Measurements from ENCODE around the gene SYT13.
"Not testable (repeated sequence)": the region's sequence is repeated elsewhere in the genome, so short reads cannot be mapped to it uniquely, and the experiment has no call there.

SYT13 gene

DNA sequence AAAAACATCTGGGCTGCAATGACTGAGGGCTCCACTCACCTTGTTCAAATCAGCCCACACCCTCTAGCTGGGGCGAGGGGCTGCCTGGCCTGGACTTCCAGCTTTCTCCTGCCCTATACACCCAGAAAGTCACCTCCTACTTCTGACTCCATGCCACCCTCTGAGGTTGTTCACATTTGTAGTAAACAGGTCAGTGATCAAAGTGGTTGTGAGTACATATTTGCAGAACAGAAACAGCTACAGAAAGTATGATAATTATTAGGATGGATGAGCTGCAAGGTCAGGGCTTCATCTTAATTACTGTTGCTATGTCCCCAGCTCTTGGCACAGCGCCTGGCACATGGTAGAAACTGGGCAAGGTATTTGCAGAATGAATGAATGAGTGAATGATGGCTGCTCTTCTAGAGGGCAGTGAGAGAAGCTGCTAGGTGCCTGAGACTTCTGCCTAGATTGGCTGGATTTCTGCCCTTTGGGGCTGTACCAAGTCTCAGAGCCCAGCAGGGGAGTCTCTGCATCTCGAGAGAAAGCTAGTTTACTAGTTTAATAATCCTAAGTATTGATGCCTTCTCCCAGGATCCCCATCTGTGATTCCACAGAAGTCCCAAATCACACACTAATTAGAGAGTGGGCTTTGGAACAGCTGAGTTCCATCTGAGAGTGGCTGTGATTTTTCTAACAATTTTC lies 36.0 kb downstream of the SYT13 start:
- in situ Hi-C loops (cut with MboI; ENCODE audit: low sequenced_read_pairs), result no loop called here

DNA sequence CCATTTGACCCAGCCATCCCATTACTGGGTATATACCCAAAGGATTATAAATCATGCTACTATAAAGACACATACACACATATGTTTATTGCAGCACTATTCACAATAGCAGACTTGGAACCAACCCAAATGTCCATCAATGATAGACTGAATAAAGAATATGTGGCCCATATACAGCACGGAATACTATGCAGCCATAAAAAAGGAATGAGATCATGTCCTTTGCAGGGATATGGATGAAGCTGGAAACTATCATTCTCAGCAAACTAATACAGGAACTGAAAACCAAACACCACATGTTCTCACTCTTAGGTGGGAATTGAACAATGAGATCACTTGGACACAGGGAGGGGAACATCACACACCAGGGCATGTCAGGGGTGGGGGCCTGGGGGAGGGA lies 36.8 kb downstream of the SYT13 start:
- in situ Hi-C loops (cut with MboI; ENCODE audit: low sequenced_read_pairs), result not testable (repeated sequence)

DNA sequence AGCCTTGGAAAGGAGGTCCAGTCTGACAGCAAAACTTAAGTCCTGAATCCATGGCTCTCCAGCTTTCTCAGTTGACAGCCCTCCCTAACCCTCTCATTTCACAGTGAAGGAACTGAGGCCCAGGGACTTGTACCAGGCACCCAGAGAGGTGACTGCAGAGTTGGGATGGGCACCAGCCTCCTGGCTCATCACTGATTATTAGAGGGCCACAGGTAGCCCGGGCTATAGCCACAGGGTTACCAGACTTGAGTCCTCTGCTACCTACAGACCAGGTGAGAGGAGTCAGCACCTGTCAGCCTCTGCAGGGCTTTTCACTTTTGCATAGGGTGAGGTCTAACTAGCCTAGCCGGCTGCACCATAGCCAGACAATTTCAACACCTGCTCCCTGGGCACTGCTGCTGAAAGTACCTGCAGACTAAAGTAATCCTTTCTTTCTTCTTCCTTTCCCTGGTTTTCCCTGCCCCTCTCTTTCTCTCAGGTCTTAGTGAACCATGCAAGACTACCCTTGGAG lies 37.6 kb downstream of the SYT13 start:
- in situ Hi-C loops (cut with MboI; ENCODE audit: low sequenced_read_pairs), result no loop called here

DNA sequence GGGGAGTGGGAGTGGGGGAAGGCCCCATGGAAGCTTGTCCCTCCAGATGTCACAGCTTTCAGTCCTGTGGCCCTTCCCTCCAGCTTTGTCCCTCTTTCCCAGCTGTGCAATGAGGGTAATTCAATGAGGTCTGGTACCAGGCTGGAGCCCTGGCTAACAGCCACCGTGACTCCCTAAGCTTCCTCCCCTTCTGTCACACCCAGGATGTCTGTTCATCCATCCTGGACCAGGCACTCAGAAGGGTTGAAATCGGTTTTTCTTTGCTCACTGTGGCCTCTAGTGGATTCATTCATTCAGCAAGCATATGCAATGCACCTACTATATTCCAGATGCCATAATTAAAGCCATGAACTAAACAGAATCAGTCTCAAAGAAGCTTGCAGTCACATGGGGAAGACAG lies 38.7 kb downstream of the SYT13 start:
- in situ Hi-C loops (cut with MboI; ENCODE audit: low sequenced_read_pairs), result no loop called here

- in situ Hi-C loops (cut with MboI; ENCODE audit: low sequenced_read_pairs), result no loop called here
These were observed 39.9 kb downstream of the SYT13 start for GRCh38 chr11:45246241-45246640.

DNA sequence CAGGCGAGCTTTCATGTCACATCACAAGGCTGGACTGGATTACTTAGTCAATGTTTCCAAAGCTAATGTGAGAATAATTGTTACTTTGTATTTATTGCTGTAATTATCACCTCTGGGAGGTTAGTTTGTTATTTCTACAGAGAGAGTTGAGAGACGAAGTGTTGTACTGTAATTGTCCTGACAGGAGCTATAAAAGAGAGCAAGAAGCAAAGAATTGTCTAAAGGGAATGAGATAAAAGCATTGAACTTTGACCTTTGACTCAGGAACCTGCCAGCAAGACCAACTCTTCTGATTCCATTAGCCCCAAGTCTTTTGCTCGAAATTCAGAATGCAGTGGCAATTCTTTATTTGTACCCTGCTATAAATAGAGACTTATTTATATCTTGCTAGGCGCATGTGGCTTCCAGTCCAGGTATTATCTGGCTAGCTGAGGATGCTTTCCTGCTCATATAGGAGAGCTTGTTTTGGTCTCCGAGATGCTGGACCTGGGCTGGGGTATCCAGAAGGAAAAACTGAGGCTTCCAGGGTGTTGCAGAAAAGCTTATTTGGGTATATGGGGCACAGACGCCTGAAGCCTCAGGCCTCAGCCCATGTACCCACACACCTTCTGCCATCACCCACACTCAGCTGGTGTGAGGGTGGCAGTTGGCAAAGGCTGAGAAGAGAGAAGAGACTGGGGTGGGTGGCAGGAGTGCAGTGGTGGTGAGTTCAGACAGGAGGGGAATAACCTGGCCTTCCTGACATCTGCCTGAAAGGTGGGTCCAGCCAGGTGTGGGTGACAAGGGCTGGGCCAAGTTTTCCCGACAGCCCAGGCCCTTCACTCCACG lies 40.7 kb downstream of the SYT13 start:
- in situ Hi-C loops (cut with MboI; ENCODE audit: low sequenced_read_pairs), result no loop called here

- in situ Hi-C loops (cut with MboI; ENCODE audit: low sequenced_read_pairs), result no loop called here
These were observed 42.2 kb downstream of the SYT13 start for GRCh38 chr11:45243967-45244366.

GRCh38 chr11:45239733-45240132 lies 46.4 kb downstream of the SYT13 start:
- in situ Hi-C loops (cut with MboI; ENCODE audit: low sequenced_read_pairs), result no loop called here

DNA sequence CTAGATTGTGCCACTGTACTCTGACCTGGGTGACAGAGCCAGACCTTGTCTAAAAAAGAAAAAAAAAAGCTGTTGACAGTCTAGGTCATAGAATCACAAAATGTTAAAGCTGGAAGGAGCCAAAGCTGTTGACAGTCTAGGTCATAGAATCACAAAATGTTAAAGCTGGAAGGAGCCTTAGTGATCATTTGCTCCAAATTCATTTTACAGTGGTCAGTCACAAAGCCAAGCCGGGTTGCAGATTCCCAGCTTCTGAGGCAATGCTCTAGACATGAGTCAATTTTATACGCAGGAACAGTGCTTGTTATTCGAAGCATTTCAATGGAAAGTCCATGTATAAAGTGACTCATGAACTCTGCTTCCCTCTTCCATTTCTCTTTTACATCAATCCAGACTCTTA lies 47.4 kb downstream of the SYT13 start:
- in situ Hi-C loops (cut with MboI; ENCODE audit: low sequenced_read_pairs), result no loop called here

GRCh38 chr11:45237711-45238315 lies 48.3 kb downstream of the SYT13 start:
- in situ Hi-C loops (cut with MboI; ENCODE audit: low sequenced_read_pairs), result no loop called here

GRCh38 chr11:45234306-45235006 lies 51.7 kb downstream of the SYT13 start:
- in situ Hi-C loops (cut with MboI; ENCODE audit: low sequenced_read_pairs), result no loop called here

GRCh38 chr11:45233804-45234170 lies 52.4 kb downstream of the SYT13 start:
- in situ Hi-C loops (cut with MboI; ENCODE audit: low sequenced_read_pairs), result no loop called here

- in situ Hi-C loops (cut with MboI; ENCODE audit: low sequenced_read_pairs), result no loop called here
These were observed 52.9 kb downstream of the SYT13 start for GRCh38 chr11:45233121-45233803.

DNA sequence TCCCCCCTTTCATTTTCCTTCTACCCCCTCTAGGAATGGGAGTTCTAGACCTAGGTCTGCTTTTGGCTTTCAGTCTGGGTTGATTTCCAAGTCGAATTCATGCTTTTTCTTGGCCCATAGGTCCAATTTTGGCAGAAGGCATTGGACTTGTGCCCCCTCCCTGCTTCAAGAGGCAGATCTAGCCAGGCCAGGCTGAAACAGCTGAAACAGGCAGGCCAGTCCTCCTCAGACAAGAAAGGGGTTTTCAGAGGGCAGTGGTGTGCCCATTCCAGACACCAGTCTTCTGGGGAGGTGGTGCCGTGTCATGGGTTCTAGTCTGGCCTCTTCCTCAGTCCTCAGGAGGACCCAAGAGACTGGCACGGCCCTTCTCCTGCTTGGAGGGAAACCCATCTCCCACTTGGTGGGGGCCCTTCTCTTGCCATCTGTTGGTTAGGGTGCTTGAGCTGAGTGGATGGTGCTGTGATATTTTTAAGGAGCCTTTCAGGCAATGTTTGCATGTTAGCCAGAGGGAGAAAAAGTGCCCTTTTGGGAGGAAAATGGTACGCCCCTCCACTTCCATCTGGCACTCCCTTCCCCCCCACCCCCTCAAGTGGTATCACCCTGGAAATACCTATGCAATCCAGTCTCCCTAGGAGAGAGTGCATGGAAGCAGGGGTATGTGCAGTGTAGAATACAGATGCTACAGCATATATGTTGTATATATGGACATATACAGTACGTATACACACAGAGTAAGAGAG lies 53.6 kb downstream of the SYT13 start:
- in situ Hi-C loops (cut with MboI; ENCODE audit: low sequenced_read_pairs), result no loop called here

GRCh38 chr11:45229401-45230020 lies 56.6 kb downstream of the SYT13 start:
- in situ Hi-C loops (cut with MboI; ENCODE audit: low sequenced_read_pairs), result no loop called here

GRCh38 chr11:45227836-45228235 lies 58.3 kb downstream of the SYT13 start:
- in situ Hi-C loops (cut with MboI; ENCODE audit: low sequenced_read_pairs), result no loop called here

DNA sequence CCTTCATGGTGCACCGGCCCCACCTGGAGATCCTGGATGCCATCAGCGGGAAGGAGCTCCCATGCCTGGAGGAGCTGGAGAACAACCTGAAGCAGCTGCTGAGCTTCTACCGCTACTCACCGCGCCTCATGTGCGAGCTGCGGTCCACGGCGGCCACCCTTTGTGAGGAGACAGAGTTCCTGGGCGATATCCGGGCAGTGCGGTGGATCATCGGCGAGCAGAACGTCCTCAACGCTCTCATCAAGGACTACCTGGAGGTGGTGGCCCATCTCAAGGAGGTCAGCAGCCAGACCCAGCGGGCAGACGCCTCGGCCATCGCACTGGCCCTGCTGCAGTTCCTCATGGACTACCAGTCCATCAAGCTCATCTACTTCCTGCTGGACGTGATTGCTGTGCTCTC lies 59.2 kb downstream of the SYT13 start:
- in situ Hi-C loops (cut with MboI; ENCODE audit: low sequenced_read_pairs), result no loop called here

DNA sequence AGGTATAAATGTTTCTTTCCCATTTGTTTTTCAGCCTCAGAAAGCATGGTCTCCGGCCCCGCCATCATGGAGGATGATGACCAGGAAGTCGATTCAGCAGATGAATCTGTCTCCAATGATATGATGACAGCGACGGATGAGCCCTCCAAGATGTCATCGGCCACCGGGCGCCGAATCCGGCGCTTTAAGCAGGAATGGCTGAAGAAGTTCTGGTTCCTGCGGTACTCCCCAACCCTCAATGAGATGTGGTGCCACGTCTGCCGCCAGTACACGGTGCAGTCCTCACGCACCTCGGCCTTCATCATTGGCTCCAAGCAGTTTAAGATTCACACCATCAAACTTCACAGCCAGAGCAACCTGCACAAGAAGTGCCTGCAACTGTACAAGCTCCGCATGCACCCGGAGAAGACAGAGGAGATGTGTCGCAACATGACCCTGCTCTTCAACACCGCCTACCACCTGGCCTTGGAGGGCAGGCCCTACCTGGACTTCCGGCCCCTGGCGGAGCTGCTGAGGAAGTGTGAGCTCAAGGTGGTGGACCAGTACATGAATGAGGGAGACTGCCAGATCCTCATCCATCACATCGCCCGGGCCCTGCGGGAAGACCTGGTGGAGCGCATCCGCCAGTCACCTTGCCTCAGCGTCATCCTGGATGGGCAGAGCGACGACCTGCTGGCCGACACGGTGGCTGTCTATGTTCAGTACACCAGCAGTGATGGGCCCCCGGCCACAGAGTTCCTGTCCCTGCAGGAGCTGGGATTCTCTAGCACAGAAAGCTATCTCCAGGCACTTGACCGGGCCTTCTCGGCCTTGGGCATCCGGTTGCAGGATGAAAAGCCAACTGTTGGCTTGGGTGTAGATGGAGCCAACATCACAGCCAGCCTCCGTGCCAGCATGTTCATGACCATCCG lies 59.9 kb downstream of the SYT13 start:
- in situ Hi-C loops (cut with MboI; ENCODE audit: low sequenced_read_pairs), result no loop called here

- in situ Hi-C loops (cut with MboI; ENCODE audit: low sequenced_read_pairs), result no loop called here
These were observed 60.9 kb downstream of the SYT13 start for GRCh38 chr11:45225277-45225676.
